ENCODE data around the gene VPS37B. TPM values are rescaled to one million over a fixed set of nuclear protein-coding genes. Genes with fewer than 3 reads are reported as not detected.

The VPS37B gene
- total RNA-seq, 1 donor from 2014 or later = 34.9 TPM

GRCh38 chr12:122929812-122930211 is 33.9 kb upstream of the VPS37B start:
- Histone ChIP-seq H3K4me1 (no peaks in the 10 kb centered on the region), H3K4me3 (no peak overlapping the region), H3K36me3 (no peaks in the 10 kb centered on the region), H3K27ac (no peak overlapping the region), H3K9me3 (no peaks in the 10 kb centered on the region), H3K27me3 (no peaks in the 10 kb centered on the region)
- intact Hi-C loops (cut with DNase I) = no loop called here
- TF ChIP-seq CTCF (IDR thresholded peaks at IDR 0.05) (no peak), POLR2A (IDR thresholded peaks at IDR 0.05) (no peak), POLR2AphosphoS5 (IDR thresholded peaks at IDR 0.05; ENCODE audit: insufficient read depth in 1 of 2, low read depth in 1 of 2) (no peak)
- DNase-seq (ENCODE audit: extremely low spot score in 2 of 2) = no peak

GRCh38 chr12:122929148-122929538 is 33.2 kb upstream of the VPS37B start:
- intact Hi-C loops (cut with DNase I) = no loop called here
- TF ChIP-seq CTCF (IDR thresholded peaks at IDR 0.05) (no peak), POLR2AphosphoS5 (IDR thresholded peaks at IDR 0.05; ENCODE audit: insufficient read depth in 1 of 2, low read depth in 1 of 2) (no peak), POLR2A (IDR thresholded peaks at IDR 0.05) (no peak)
- Histone ChIP-seq H3K36me3 (no peaks in the 10 kb centered on the region), H3K27ac (no peak overlapping the region), H3K27me3 (no peaks in the 10 kb centered on the region), H3K4me3 (no peak overlapping the region), H3K4me1 (no peaks in the 10 kb centered on the region), H3K9me3 (no peaks in the 10 kb centered on the region)
- no peak for DNase-seq (ENCODE audit: extremely low spot score in 2 of 2)

GRCh38 chr12:122928404-122929147 is 32.7 kb upstream of the VPS37B start:
- Histone ChIP-seq H3K4me1 (no peaks in the 10 kb centered on the region), H3K27me3 (no peaks in the 10 kb centered on the region), H3K27ac (no peak overlapping the region), H3K36me3 (no peaks in the 10 kb centered on the region), H3K4me3 (no peak overlapping the region), H3K9me3 (no peaks in the 10 kb centered on the region)
- DNase-seq (ENCODE audit: extremely low spot score in 2 of 2) = no peak
- intact Hi-C loops (cut with DNase I) = no loop called here
- TF ChIP-seq CTCF (IDR thresholded peaks at IDR 0.05) = no peak
- TF ChIP-seq POLR2A (IDR thresholded peaks at IDR 0.05) = no peak
- TF ChIP-seq POLR2AphosphoS5 (IDR thresholded peaks at IDR 0.05; ENCODE audit: insufficient read depth in 1 of 2, low read depth in 1 of 2) = no peak

GRCh38 chr12:122927756-122928403 is 32.0 kb upstream of the VPS37B start:
- Histone ChIP-seq H3K36me3 (no peaks in the 10 kb centered on the region), H3K4me3 (no peak overlapping the region), H3K9me3 (no peaks in the 10 kb centered on the region), H3K4me1 (no peaks in the 10 kb centered on the region), H3K27me3 (no peaks in the 10 kb centered on the region), H3K27ac (no peak overlapping the region)
- intact Hi-C loops (cut with DNase I) = no loop called here
- TF ChIP-seq POLR2A (IDR thresholded peaks at IDR 0.05) (no peak), POLR2AphosphoS5 (IDR thresholded peaks at IDR 0.05; ENCODE audit: insufficient read depth in 1 of 2, low read depth in 1 of 2) (no peak), CTCF (IDR thresholded peaks at IDR 0.05) (no peak)
- DNase-seq (ENCODE audit: extremely low spot score in 2 of 2) = no peak

GRCh38 chr12:122921917-122922316 is 26.0 kb upstream of the VPS37B start:
- no peak for DNase-seq (ENCODE audit: extremely low spot score in 2 of 2)
- H3K36me3 ChIP-seq = no peaks in the 10 kb centered on the region
- no peak overlapping the region for H3K4me3 ChIP-seq
- H3K27ac ChIP-seq = no peak overlapping the region
- no peaks in the 10 kb centered on the region for H3K27me3 ChIP-seq
- no peaks in the 10 kb centered on the region for H3K4me1 ChIP-seq
- intact Hi-C loops (cut with DNase I) = no loop called here
- no peak for TF ChIP-seq POLR2A (IDR thresholded peaks at IDR 0.05)
- no peak for TF ChIP-seq CTCF (IDR thresholded peaks at IDR 0.05)
- TF ChIP-seq POLR2AphosphoS5 (IDR thresholded peaks at IDR 0.05; ENCODE audit: insufficient read depth in 1 of 2, low read depth in 1 of 2) = no peak
- H3K9me3 ChIP-seq = no peaks in the 10 kb centered on the region
